Ishikawa (cell line): ENCODE data around the gene NBEAL2.

ENCODE experiments used
- EP300 ChIP-seq: IDR thresholded peaks from 2 replicates; pipeline ENCODE4 v1.6.1; 2012; ENCODE audit warnings: borderline replicate concordance
- FOXM1 ChIP-seq: IDR thresholded peaks from 2 replicates; pipeline ENCODE4 v1.6.1; 2012; ENCODE audit warnings: low read depth, borderline replicate concordance
- RAD21 ChIP-seq: IDR thresholded peaks from 2 replicates; pipeline ENCODE4 v1.6.1; 2012; ENCODE audit warnings: low read depth
- REST ChIP-seq: IDR thresholded peaks from 2 replicates; pipeline ENCODE4 v1.6.1; 2012; ENCODE audit warnings: low read depth, mild to moderate bottlenecking
- TEAD4 ChIP-seq: IDR thresholded peaks from 2 replicates; pipeline ENCODE4 v1.6.1; 2012

GRCh38 chr3:46994801-46995731 lies 15.6 kb downstream of the NBEAL2 start:
- TF ChIP-seq RAD21 (no peak), FOXM1 (no peak), TEAD4 (no peak), REST (no peak), EP300 (no peak)
